Osteocyte (in vitro differentiated cells): ENCODE results near the gene CLTCL1. TPM values are rescaled to one million over a fixed set of nuclear protein-coding genes. Genes with fewer than 3 reads are reported as not detected.
A peak's percentile ranks its signal among the peaks of the same experiment; 100 is the strongest.

Source experiments
- DNase-seq: peaks from one replicate; pipeline ENCODE4 v3.0.0; 2021; ENCODE audit warnings: mixed read lengths; ENCODE audit not compliant: unreplicated experiment; ENCODE audit errors: extremely low spot score
- H3K27ac Mint-ChIP-seq: one replicate; pipeline ENCODE4 v1.8.0; 2021; ENCODE audit warnings: mild to moderate bottlenecking, mixed read lengths; ENCODE audit not compliant: unreplicated experiment
- H3K27me3 Mint-ChIP-seq: one replicate; pipeline ENCODE4 v1.8.0; 2021; ENCODE audit warnings: mixed read lengths; ENCODE audit not compliant: unreplicated experiment
- H3K36me3 Mint-ChIP-seq: one replicate; pipeline ENCODE4 v1.8.0; 2021; ENCODE audit warnings: mixed read lengths; ENCODE audit not compliant: unreplicated experiment
- H3K4me1 Mint-ChIP-seq: one replicate; pipeline ENCODE4 v1.8.0; 2021; ENCODE audit warnings: mixed read lengths; ENCODE audit not compliant: unreplicated experiment
- H3K4me3 Mint-ChIP-seq: one replicate; pipeline ENCODE4 v1.8.0; 2021; ENCODE audit warnings: mild to moderate bottlenecking, moderate library complexity, mixed read lengths; ENCODE audit not compliant: unreplicated experiment
- H3K9me3 Mint-ChIP-seq: one replicate; pipeline ENCODE4 v1.8.0; 2021; ENCODE audit warnings: mixed read lengths; ENCODE audit not compliant: unreplicated experiment
- CTCF ChIP-seq: fragments of 200-600 bp; sonication (generic); IDR thresholded peaks from 2 replicates; pipeline ENCODE4 v1.5.0; 2021; ENCODE audit warnings: antibody characterized with exemption, mild to moderate bottlenecking, moderate library complexity
- total RNA-seq: library from RNA; stranded (reverse); gene quantifications from 2 replicates; pipeline ENCODE4 v1.2.1, GENCODE V29; 2021

CLTCL1 gene
- total RNA-seq, 1 donor from 2014 or later = 10.1 TPM

DNA sequence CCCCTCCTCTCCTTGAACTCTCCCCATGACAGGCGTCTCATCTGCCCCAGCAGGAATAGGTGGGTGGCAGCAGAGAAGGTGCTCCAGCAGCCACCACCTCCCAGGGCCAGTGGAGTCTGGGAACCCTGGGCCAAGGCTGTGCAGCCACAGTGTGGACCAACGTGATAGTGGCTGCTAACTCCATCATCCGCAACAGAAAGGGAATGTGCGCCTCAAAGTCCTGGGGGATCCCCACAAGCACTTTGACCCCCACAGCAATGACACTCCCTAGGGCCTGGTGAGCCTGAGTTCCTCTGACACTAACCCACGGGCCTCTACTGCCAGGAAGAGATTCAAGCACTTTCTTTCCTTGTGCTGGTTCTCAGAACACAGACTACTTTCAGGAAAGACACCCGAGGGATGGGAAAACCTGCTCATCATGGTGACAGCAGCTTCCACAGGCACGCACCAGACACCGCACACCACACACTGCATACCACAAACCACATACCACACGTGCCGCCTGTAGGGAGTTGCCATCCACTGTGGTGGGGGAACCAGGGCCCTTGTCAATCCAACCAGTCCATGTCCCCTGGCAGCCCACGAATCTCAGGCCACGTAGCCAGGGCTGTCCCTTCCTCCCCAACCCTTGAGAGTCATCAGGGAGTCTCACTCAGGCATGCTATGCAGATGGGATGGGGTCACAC is 109.6 kb downstream of the CLTCL1 start:
- H3K9me3 Mint-ChIP-seq = no peaks in the 10 kb centered on the region
- no peaks in the 10 kb centered on the region for H3K36me3 Mint-ChIP-seq
- H3K4me1 Mint-ChIP-seq = peaks cover 23% of the 10 kb centered on the region
- no peak overlapping the region for H3K4me3 Mint-ChIP-seq
- no peak overlapping the region for H3K27ac Mint-ChIP-seq
- no peak for TF ChIP-seq CTCF
- H3K27me3 Mint-ChIP-seq = no peaks in the 10 kb centered on the region
- DNase-seq = no peak

- no peak for DNase-seq
- no peak for TF ChIP-seq CTCF
- no peak overlapping the region for H3K4me3 Mint-ChIP-seq
These were observed 110.6 kb downstream of the CLTCL1 start for GRCh38 chr22:19180740-19181410.

GRCh38 chr22:19180234-19180633 is 111.3 kb downstream of the CLTCL1 start:
- H3K27me3 Mint-ChIP-seq = no peaks in the 10 kb centered on the region
- H3K4me3 Mint-ChIP-seq = no peak overlapping the region
- no peaks in the 10 kb centered on the region for H3K9me3 Mint-ChIP-seq
- H3K4me1 Mint-ChIP-seq = peaks cover 32% of the 10 kb centered on the region
- H3K36me3 Mint-ChIP-seq = no peaks in the 10 kb centered on the region
- no peak overlapping the region for H3K27ac Mint-ChIP-seq
- DNase-seq = no peak
- TF ChIP-seq CTCF = no peak

More at GRCh38 chr22:19180740-19181410, 110.6 kb downstream of the CLTCL1 start:
- no peak overlapping the region for H3K27ac Mint-ChIP-seq
- H3K9me3 Mint-ChIP-seq = no peaks in the 10 kb centered on the region
- H3K27me3 Mint-ChIP-seq = no peaks in the 10 kb centered on the region
- no peaks in the 10 kb centered on the region for H3K36me3 Mint-ChIP-seq
- H3K4me1 Mint-ChIP-seq = peaks cover 31% of the 10 kb centered on the region

GRCh38 chr22:19179497-19180048 is 111.9 kb downstream of the CLTCL1 start:
- peak; percentile 86 for TF ChIP-seq CTCF
- Mint-ChIP-seq H3K36me3 (no peaks in the 10 kb centered on the region), H3K27ac (peak overlapping the region; percentile 86), H3K4me1 (peaks cover 31% of the 10 kb centered on the region), H3K27me3 (no peaks in the 10 kb centered on the region), H3K9me3 (no peaks in the 10 kb centered on the region), H3K4me3 (peak overlapping the region; percentile 74)
- peak; percentile 92 for DNase-seq
